Natural killer cell treated with Interleukin-12 subunit alpha and Interleukin-12 subunit beta and Interleukin-15 and Interleukin-18, amount 100 ng/mL, for 72 hours (primary cell): Measurements from ENCODE around the gene PMPCA. TPM values are rescaled to one million over a fixed set of nuclear protein-coding genes. Genes with fewer than 3 reads are reported as not detected.

Experiments
- ATAC-seq, 2 donors: fragments of 150-1000 bp; cut with Tn5 transposase in 1 of 2; sonication (Bioruptor Pico), chemical (Tn5 transposase) in 1 of 2; 2 replicates each; pipeline ENCODE4 v1.10.0; 2021
- DNase-seq: peaks from one replicate; pipeline ENCODE4 v3.0.0; 2022; ENCODE audit warnings: low spot score
- H3K27ac Mint-ChIP-seq, 2 donors: 1 replicate in 1 of 2; 2 replicates in 1 of 2; pipeline ENCODE4 v1.8.0; 2022; ENCODE audit warnings: mixed read lengths in 2 of 2, mild to moderate bottlenecking in 1 of 2, moderate library complexity in 1 of 2
- H3K27me3 Mint-ChIP-seq, 2 donors: 1 replicate in 1 of 2; 2 replicates in 1 of 2; pipeline ENCODE4 v1.8.0; 2022; ENCODE audit warnings: mixed read lengths in 2 of 2
- H3K36me3 Mint-ChIP-seq: one replicate; pipeline ENCODE4 v1.8.0; 2022; ENCODE audit warnings: mixed read lengths
- H3K4me1 Mint-ChIP-seq, 2 donors: 1 replicate in 1 of 2; 2 replicates in 1 of 2; pipeline ENCODE4 v1.8.0; 2022; ENCODE audit warnings: low read depth in 2 of 2, mixed read lengths in 2 of 2, mild to moderate bottlenecking in 1 of 2
- H3K4me3 Mint-ChIP-seq: one replicate; pipeline ENCODE4 v1.8.0; 2022; ENCODE audit warnings: mixed read lengths
- H3K9me3 Mint-ChIP-seq: 2 replicates; pipeline ENCODE4 v1.8.0; 2022; ENCODE audit warnings: mixed read lengths
- total RNA-seq, 2 donors: library from RNA; stranded (reverse); gene quantifications; one replicate each; pipeline ENCODE4 v1.2.3, GENCODE V29; 2022

Gene PMPCA
- total RNA-seq, 2 donors from 2014 or later: 66.2 to 107 TPM

GRCh38 chr9:136379003-136379287 lies 31.5 kb upstream of the PMPCA start:
- no peaks in the 10 kb centered on the region for H3K27me3 Mint-ChIP-seq
- DNase-seq (no peak), ATAC-seq (no peak)
- no peaks in the 10 kb centered on the region for H3K9me3 Mint-ChIP-seq
- no peaks in the 10 kb centered on the region for H3K36me3 Mint-ChIP-seq
- no peak overlapping the region for H3K4me3 Mint-ChIP-seq
- H3K27ac Mint-ChIP-seq: no peak overlapping the region
- no peaks in the 10 kb centered on the region for H3K4me1 Mint-ChIP-seq

GRCh38 chr9:136379401-136379800 lies 31.1 kb upstream of the PMPCA start:
- Mint-ChIP-seq H3K4me1 (peaks cover 0 to 4% of the 10 kb centered on the region in 2 donors), H3K27ac (no peak overlapping the region), H3K27me3 (no peaks in the 10 kb centered on the region), H3K4me3 (no peak overlapping the region), H3K36me3 (no peaks in the 10 kb centered on the region), H3K9me3 (no peaks in the 10 kb centered on the region)
- ATAC-seq (no peak), DNase-seq (no peak)

DNA sequence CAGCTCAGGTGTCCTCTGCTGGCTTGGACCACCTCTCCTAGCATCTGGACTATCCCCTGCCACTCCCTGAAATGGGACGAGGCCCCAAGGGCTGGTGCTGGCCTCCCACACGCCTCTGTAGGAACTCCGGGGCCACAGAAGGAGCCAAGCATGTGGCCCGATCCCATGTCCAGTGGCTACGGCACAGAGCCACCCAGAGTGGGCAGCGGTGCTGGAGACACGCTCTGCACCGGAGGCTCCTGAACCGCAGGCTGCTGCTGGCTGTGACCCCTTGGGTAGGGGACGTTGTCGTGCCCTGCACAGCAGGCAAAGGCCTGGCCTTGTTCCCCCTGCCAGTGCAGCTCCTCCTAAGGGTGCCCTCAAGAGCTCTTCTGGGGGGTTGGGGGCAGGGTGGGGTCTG lies 30.6 kb upstream of the PMPCA start:
- H3K4me3 Mint-ChIP-seq: no peak overlapping the region
- H3K27ac Mint-ChIP-seq: no peak overlapping the region
- no peaks in the 10 kb centered on the region for H3K9me3 Mint-ChIP-seq
- no peak for DNase-seq
- peaks cover 5% of the 10 kb centered on the region for H3K36me3 Mint-ChIP-seq
- H3K4me1 Mint-ChIP-seq: peaks cover 4 to 9% of the 10 kb centered on the region in 2 donors
- no peak for ATAC-seq
- no peaks in the 10 kb centered on the region for H3K27me3 Mint-ChIP-seq

GRCh38 chr9:136380381-136380780 lies 30.1 kb upstream of the PMPCA start:
- Mint-ChIP-seq H3K9me3 (no peaks in the 10 kb centered on the region), H3K27me3 (no peaks in the 10 kb centered on the region), H3K4me1 (peaks cover 8 to 14% of the 10 kb centered on the region in 2 donors), H3K36me3 (peaks cover 9% of the 10 kb centered on the region), H3K27ac (no peak overlapping the region), H3K4me3 (no peak overlapping the region)
- ATAC-seq: no peak
- no peak for DNase-seq

- Mint-ChIP-seq H3K4me3 (no peak overlapping the region), H3K36me3 (peaks cover 15% of the 10 kb centered on the region), H3K9me3 (no peaks in the 10 kb centered on the region), H3K27me3 (no peaks in the 10 kb centered on the region), H3K4me1 (peaks cover 14 to 21% of the 10 kb centered on the region in 2 donors), H3K27ac (no peak overlapping the region)
- DNase-seq (no peak), ATAC-seq (no peak)
Observed at GRCh38 chr9:136381311-136381710, 29.1 kb upstream of the PMPCA start.

DNA sequence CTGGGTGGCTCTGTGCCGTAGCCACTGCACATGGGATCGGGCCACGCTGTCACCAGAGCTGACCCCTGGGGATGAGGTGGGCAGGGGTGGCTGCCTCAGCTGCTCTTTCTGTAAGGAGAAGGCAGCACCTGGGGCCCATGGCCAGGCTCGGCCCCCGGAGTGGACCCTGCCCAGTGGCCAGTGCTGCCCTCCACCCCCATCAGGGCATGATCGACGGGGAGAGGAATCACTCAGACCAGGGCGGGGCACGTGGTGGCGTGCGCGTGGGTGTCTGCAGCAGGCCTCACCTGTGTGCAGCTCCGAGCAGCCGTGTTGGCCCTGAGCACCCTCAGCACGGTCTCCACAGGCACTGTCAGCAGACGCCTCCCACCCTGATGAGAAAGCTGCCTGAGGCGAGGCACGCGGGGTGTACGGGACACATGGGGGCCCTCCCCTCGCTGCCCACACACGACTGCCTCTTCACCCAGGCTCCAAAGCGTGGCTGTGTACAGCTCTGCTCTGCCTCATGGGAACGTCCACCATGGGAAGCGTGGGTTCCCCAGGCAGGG lies 28.4 kb upstream of the PMPCA start:
- peaks cover 15% of the 10 kb centered on the region for H3K36me3 Mint-ChIP-seq
- H3K4me1 Mint-ChIP-seq: peaks cover 14 to 21% of the 10 kb centered on the region in 2 donors
- H3K4me3 Mint-ChIP-seq: no peak overlapping the region
- H3K27me3 Mint-ChIP-seq: no peaks in the 10 kb centered on the region
- H3K27ac Mint-ChIP-seq: no peak overlapping the region
- no peak for ATAC-seq
- H3K9me3 Mint-ChIP-seq: no peaks in the 10 kb centered on the region
- no peak for DNase-seq

DNA sequence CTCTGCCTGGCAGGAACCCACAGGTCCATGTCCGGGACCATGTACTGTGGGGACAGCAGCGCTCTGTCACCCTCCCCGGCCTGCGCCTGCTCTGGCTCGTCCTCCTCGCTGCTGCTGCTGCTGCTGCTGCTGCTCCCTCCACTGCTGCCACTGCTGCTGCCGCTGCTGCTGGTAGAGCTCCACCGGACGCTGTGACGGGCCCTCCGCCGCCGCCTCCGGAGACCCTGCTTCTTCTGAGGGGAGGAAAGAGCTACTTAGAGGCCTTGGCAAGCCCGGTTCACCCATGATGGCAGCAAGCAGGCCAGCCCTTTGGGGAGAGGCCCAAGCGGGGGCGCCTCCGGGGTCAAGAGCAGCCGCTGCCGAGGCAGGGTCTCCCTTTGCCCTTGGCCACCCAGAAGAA lies 27.0 kb upstream of the PMPCA start:
- ATAC-seq (no peak), DNase-seq (no peak)
- Mint-ChIP-seq H3K36me3 (peaks cover 15% of the 10 kb centered on the region), H3K4me1 (peaks cover 14 to 21% of the 10 kb centered on the region in 2 donors), H3K9me3 (no peaks in the 10 kb centered on the region), H3K27me3 (no peaks in the 10 kb centered on the region), H3K27ac (no peak overlapping the region), H3K4me3 (no peak overlapping the region)

GRCh38 chr9:136385015-136385414 lies 25.4 kb upstream of the PMPCA start:
- Mint-ChIP-seq H3K27me3 (no peaks in the 10 kb centered on the region), H3K36me3 (peaks cover 20% of the 10 kb centered on the region), H3K4me3 (peak overlapping the region; percentile 73), H3K27ac (peak overlapping the region; percentile 60 to 75), H3K9me3 (no peaks in the 10 kb centered on the region), H3K4me1 (peaks cover 14 to 21% of the 10 kb centered on the region in 2 donors)
- ATAC-seq (peak; percentile 83 to 87), DNase-seq (peak; percentile 78)

DNA sequence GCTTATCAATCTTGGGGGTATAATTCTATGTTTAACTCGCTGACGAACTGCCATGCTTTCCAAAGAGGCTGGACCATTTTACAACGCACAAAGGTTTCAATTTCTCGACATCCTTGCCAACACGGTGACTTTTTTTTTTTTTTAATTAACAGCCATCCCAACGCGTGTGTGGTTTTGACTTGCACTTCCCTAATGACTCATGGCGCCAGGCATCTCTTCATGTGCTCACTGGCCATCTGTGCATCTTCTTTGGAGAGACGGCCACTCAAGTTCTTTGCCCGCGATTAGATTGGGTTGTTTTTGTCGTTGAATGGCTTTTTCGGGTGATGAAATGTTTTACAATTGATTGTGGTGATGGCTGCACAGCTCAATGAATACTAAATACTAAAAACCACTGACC lies 24.4 kb upstream of the PMPCA start:
- Mint-ChIP-seq H3K4me1 (peaks cover 14 to 21% of the 10 kb centered on the region in 2 donors), H3K9me3 (no peaks in the 10 kb centered on the region), H3K27me3 (no peaks in the 10 kb centered on the region), H3K27ac (peak overlapping the region; percentile 17 to 60), H3K36me3 (peaks cover 21% of the 10 kb centered on the region), H3K4me3 (peak overlapping the region; percentile 73)
- no peak for DNase-seq
- peak; percentile 53 to 63 for ATAC-seq

DNA sequence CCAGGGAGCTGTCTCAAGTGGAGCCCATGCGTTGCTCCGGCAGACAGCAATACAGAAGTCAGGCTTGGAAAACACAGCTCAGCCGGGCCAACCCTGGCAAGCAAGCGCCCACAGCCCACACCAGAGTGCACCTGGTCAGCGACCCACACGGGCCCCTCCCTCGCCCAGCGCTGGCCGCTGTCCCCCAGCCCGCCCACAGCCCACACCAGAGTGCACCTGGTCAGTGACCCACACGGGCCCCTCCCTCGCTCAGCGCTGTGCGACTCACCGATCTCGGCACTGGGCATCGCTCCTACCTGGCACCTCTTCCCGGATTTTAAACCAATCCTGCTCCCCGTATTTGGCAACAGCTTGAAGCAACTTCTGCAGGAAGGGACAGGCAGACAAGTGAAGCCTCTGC lies 23.2 kb upstream of the PMPCA start:
- Mint-ChIP-seq H3K27me3 (no peaks in the 10 kb centered on the region), H3K36me3 (peaks cover 27% of the 10 kb centered on the region), H3K9me3 (no peaks in the 10 kb centered on the region), H3K27ac (no peak overlapping the region), H3K4me3 (no peak overlapping the region), H3K4me1 (peaks cover 14 to 21% of the 10 kb centered on the region in 2 donors)
- DNase-seq: no peak
- no peak for ATAC-seq

GRCh38 chr9:136389396-136389795 lies 21.1 kb upstream of the PMPCA start:
- Mint-ChIP-seq H3K36me3 (peaks cover 27% of the 10 kb centered on the region), H3K4me3 (no peak overlapping the region), H3K9me3 (no peaks in the 10 kb centered on the region), H3K27me3 (no peaks in the 10 kb centered on the region), H3K4me1 (peaks cover 14 to 16% of the 10 kb centered on the region in 2 donors), H3K27ac (no peak overlapping the region)
- ATAC-seq (no peak), DNase-seq (no peak)

GRCh38 chr9:136391737-136392537 lies 18.5 kb upstream of the PMPCA start:
- Mint-ChIP-seq H3K27ac (no peak overlapping the region), H3K4me3 (no peak overlapping the region), H3K9me3 (no peaks in the 10 kb centered on the region), H3K27me3 (no peaks in the 10 kb centered on the region), H3K36me3 (peaks cover 12% of the 10 kb centered on the region), H3K4me1 (peaks cover 0 to under 1% of the 10 kb centered on the region in 2 donors)
- ATAC-seq: no peak
- no peak for DNase-seq

DNA sequence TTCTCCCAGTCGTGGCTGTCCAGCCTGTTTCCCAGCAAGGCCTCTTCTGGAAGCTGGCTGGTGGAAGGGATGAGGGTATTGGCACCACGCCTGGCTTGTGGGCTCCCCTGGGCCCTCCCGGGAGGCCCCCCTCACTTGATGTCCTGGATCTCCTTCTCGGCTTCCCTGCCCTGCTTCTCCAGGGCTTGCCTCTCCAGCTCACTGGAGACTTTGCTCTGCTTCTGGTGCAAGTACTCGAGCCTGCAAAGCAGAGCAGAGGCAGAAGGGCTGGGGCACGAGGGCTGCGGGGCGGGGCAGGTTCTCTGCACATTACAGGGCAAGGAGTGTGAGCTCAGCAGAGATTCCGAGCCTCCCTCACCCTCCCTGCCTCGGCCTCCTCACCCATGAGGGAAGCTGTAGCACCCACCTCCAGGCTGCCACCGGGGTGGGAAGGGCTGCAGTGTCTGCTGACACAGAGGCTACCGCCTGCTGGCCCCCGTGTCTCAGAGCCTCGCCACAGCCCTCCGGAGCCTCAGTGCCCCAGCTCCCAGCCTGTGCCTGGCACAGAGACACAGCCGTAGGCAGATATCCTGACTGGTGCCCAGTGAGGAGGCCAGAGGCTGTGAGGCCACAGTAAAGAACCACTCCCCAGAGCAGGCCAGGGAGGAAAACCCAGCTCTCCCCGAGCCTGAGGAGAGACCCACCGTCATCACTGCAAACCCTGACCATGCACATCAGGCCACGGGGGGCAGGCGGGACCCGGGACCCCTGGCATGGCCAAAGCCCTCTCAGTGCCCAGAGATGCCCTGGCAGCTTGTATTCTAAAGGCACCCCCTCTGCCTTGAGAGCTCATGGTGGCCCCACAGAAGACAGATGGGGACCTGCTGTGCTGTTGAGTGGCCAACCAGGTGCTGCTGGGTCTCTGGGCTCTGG lies 17.7 kb upstream of the PMPCA start:
- DNase-seq (no peak), ATAC-seq (peak in 1 of 2 donors; percentile 26)
- no peak overlapping the region for H3K4me3 Mint-ChIP-seq
- H3K9me3 Mint-ChIP-seq: no peaks in the 10 kb centered on the region
- no peak overlapping the region for H3K27ac Mint-ChIP-seq
- H3K4me1 Mint-ChIP-seq: peaks cover 0 to 4% of the 10 kb centered on the region in 2 donors
- peaks cover 12% of the 10 kb centered on the region for H3K36me3 Mint-ChIP-seq
- H3K27me3 Mint-ChIP-seq: no peaks in the 10 kb centered on the region

- Mint-ChIP-seq H3K27ac (no peak overlapping the region), H3K9me3 (no peaks in the 10 kb centered on the region), H3K36me3 (peaks cover 12% of the 10 kb centered on the region), H3K4me3 (no peak overlapping the region), H3K27me3 (no peaks in the 10 kb centered on the region), H3K4me1 (peaks cover 4% of the 10 kb centered on the region in 2 donors)
- DNase-seq (no peak), ATAC-seq (no peak)
Observed at GRCh38 chr9:136393531-136393930, 16.9 kb upstream of the PMPCA start.
